ENCODE results near the gene ST13. TPM values are rescaled to one million over a fixed set of nuclear protein-coding genes. Genes with fewer than 3 reads are reported as not detected.
"Not testable (repeated sequence)": the region's sequence is repeated elsewhere in the genome, so short reads cannot be mapped to it uniquely, and the experiment has no call there.

The ST13 gene
- total and polyA plus RNA-seq, 4 donors, result 82.3 to 112 (median 91.1) TPM

GRCh38 chr22:40789131-40789530, 67.3 kb downstream of the ST13 start:
- Histone ChIP-seq H3K27me3 (ENCODE audit: control insufficient read depth in 4 of 4, insufficient read depth in 4 of 4, low read length in 3 of 4) (no peaks in the 10 kb centered on the region), H3K36me3 (ENCODE audit: control insufficient read depth in 4 of 4, insufficient read depth in 3 of 4, low read depth in 1 of 4, low read length in 3 of 4) (peaks cover 3 to 8% (median 4%) of the 10 kb centered on the region in 4 donors), H3K9ac (ENCODE audit: low read depth in 1 of 2, low read length in 2 of 2) (no peak overlapping the region), H3K9me3 (ENCODE audit: control insufficient read depth in 4 of 4, low read length in 3 of 4) (no peaks in the 10 kb centered on the region), H3K4me3 (ENCODE audit: low read depth in 1 of 3, low read length in 3 of 3) (no peak overlapping the region), H3K27ac (ENCODE audit: low read depth in 1 of 2, low read length in 2 of 2) (no peak overlapping the region), H3K4me1 (ENCODE audit: control insufficient read depth in 4 of 4, insufficient read depth in 4 of 4, low read length in 3 of 4) (peaks cover 0 to 6% (median 4%) of the 10 kb centered on the region in 4 donors)
- TF ChIP-seq HNF4G (IDR thresholded peaks at IDR 0.05) (no peak), RAD21 (IDR thresholded peaks at IDR 0.05) (no peak)
- no peak for DNase-seq (ENCODE audit: low spot score)
- WGBS, result 98% methylated on average over 22 of the region's 22 CpGs

DNA sequence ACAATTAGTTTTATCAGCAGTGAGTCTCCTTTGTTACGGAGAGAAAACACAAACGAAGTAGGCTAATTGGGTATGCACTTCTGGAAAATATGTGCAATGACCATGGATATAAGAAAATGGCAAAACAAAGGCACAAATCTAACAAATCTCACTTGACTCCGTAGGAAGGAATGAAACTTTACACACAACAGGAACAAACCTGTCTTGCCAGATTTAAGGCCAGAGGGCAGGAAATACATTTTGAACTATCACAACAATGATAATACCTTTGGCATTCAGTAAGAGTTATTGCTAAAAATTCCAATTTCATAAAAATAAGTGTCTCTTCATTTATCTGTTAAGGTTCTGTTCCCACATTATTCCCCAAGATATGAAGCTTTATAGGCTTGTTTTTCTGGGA, 73.9 kb downstream of the ST13 start:
- no peak overlapping the region for H3K4me3 ChIP-seq (ENCODE audit: low read depth in 1 of 3, low read length in 3 of 3)
- H3K4me1 ChIP-seq (ENCODE audit: control insufficient read depth in 4 of 4, insufficient read depth in 4 of 4, low read length in 3 of 4), result no peaks in the 10 kb centered on the region
- H3K9ac ChIP-seq (ENCODE audit: low read depth in 1 of 2, low read length in 2 of 2), result no peak overlapping the region
- H3K36me3 ChIP-seq (ENCODE audit: control insufficient read depth in 4 of 4, insufficient read depth in 3 of 4, low read depth in 1 of 4, low read length in 3 of 4), result peaks cover 2 to 14% (median 12%) of the 10 kb centered on the region in 4 donors
- TF ChIP-seq RAD21 (IDR thresholded peaks at IDR 0.05) (no peak), CTCF (IDR thresholded peaks at IDR 0.05; ENCODE audit: low read depth, low read length, missing input control) (no peak), FOXA1 (IDR thresholded peaks at IDR 0.05) (no peak), SP1 (IDR thresholded peaks at IDR 0.05) (no peak), HNF4A (conservative IDR thresholded peaks at IDR 0.05) (no peak), FOXA2 (IDR thresholded peaks at IDR 0.05) (no peak), EGR1 (IDR thresholded peaks at IDR 0.05; ENCODE audit: low read depth in 2 of 2) (no peak), JUND (IDR thresholded peaks at IDR 0.05) (no peak), NR2F2 (IDR thresholded peaks at IDR 0.05) (no peak), HNF4G (IDR thresholded peaks at IDR 0.05) (no peak), GABPA (IDR thresholded peaks at IDR 0.05 in 1 of 2, conservative IDR thresholded peaks at IDR 0.05 in 1 of 2) (no peak), TAF1 (conservative IDR thresholded peaks at IDR 0.05) (no peak)
- TF ChIP-seq, protein P1, sequence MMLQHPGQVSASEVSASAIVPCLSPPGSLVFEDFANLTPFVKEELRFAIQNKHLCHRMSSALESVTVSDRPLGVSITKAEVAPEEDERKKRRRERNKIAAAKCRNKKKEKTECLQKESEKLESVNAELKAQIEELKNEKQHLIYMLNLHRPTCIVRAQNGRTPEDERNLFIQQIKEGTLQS (IDR thresholded peaks at IDR 0.05), result no peak
- no peaks in the 10 kb centered on the region for H3K27me3 ChIP-seq (ENCODE audit: control insufficient read depth in 4 of 4, insufficient read depth in 4 of 4, low read length in 3 of 4)
- no peak for DNase-seq (ENCODE audit: low spot score)
- no peak overlapping the region for H3K27ac ChIP-seq (ENCODE audit: low read depth in 1 of 2, low read length in 2 of 2)
- H3K9me3 ChIP-seq (ENCODE audit: control insufficient read depth in 4 of 4, low read length in 3 of 4), result no peaks in the 10 kb centered on the region
- 91% methylated on average over 3 of the region's 3 CpGs for WGBS

DNA sequence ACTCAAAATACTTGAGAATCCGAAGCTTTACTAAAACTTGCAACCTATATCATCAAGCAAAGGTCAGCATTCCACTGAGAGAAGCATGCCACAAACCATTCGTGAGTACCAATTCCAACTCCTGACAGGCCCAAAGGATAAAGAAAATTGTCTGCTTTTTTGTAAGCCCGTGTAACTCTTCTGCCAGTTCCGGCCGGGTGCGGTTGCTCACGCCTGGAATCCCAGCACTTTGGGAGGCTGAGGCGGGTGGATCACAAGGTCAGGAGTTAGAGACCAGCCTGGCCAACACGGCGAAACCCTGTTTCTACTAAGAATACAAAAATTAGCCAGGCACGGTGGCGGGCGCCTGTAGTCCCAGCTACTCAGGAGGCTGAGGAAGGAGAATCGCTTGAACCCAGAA, 74.7 kb downstream of the ST13 start:
- H3K9ac ChIP-seq (ENCODE audit: low read depth in 1 of 2, low read length in 2 of 2); H3K4me1 ChIP-seq (ENCODE audit: control insufficient read depth in 4 of 4, insufficient read depth in 4 of 4, low read length in 3 of 4); H3K27me3 ChIP-seq (ENCODE audit: control insufficient read depth in 4 of 4, insufficient read depth in 4 of 4, low read length in 3 of 4); DNase-seq (ENCODE audit: low spot score); H3K27ac ChIP-seq (ENCODE audit: low read depth in 1 of 2, low read length in 2 of 2); H3K4me3 ChIP-seq (ENCODE audit: low read depth in 1 of 3, low read length in 3 of 3); H3K9me3 ChIP-seq (ENCODE audit: control insufficient read depth in 4 of 4, low read length in 3 of 4): not testable (repeated sequence)
- peaks cover 4 to 18% (median 16%) of the 10 kb centered on the region in 4 donors for H3K36me3 ChIP-seq (ENCODE audit: control insufficient read depth in 4 of 4, insufficient read depth in 3 of 4, low read depth in 1 of 4, low read length in 3 of 4)
- WGBS, result 99% methylated on average over 14 of the region's 14 CpGs

Small RNAs within 50 kb of the gene (small RNA-seq; reads per million reads assigned to genes)
- not detected for gene JTBP1
- gene MIR4766, result 0.18 reads per million

Other genes starting within 250 kb of the ST13 start
- gene MRTFA, start 219.9 kb downstream of the ST13 start, total RNA-seq, result 10 to 100 TPM; 10.0 to 22.0 TPM
- 1 to 10 TPM; 7.5 to 9.2 TPM for gene MRTFA, start 219.9 kb downstream of the ST13 start, polyA plus RNA-seq
- 1 to 10 TPM in 1 of 2 donors, under 1 TPM in 1; 0.23 to 1.5 TPM for gene MCHR1, start 177.2 kb downstream of the ST13 start, total RNA-seq
- gene MCHR1, start 177.2 kb downstream of the ST13 start, polyA plus RNA-seq, result 1 to 10 TPM in 1 of 2 donors, under 1 TPM in 1; 0.61 to 2.4 TPM
- 10 to 100 TPM in 1 of 2 donors, 1 to 10 TPM in 1; 7.3 to 17.5 TPM for gene SLC25A17, start 37.3 kb downstream of the ST13 start, total RNA-seq
- 10 to 100 TPM in 1 of 2 donors, 1 to 10 TPM in 1; 9.9 to 12.5 TPM for gene SLC25A17, start 37.3 kb downstream of the ST13 start, polyA plus RNA-seq
- 10 to 100 TPM; 10.1 to 16.4 TPM for gene XPNPEP3, start 509 bp upstream of the ST13 start, total RNA-seq
- gene XPNPEP3, start 509 bp upstream of the ST13 start, polyA plus RNA-seq, result 1 to 10 TPM; 5.5 to 7.1 TPM
- gene DNAJB7, start 5.5 kb upstream of the ST13 start, total RNA-seq, result not detected
- gene DNAJB7, start 5.5 kb upstream of the ST13 start, polyA plus RNA-seq, result under 1 TPM in 1 of 2 donors, not detected in 1; 0.15 TPM
- gene RBX1, start 94.7 kb upstream of the ST13 start, total RNA-seq, result 10 to 100 TPM; 11.0 to 85.3 TPM
- gene RBX1, start 94.7 kb upstream of the ST13 start, polyA plus RNA-seq, result 10 to 100 TPM; 22.5 to 69.5 TPM
- 10 to 100 TPM; 52.6 to 95.5 TPM for gene EP300, start 236.0 kb upstream of the ST13 start, total RNA-seq
- 10 to 100 TPM in 1 of 2 donors, 1 to 10 TPM in 1; 6.9 to 11.1 TPM for gene EP300, start 236.0 kb upstream of the ST13 start, polyA plus RNA-seq